Right atrium auricular region (tissue), 2 donors: Measurements from ENCODE around the gene CCDC116. TPM values are rescaled to one million over a fixed set of nuclear protein-coding genes. Genes with fewer than 3 reads are reported as not detected.
"Not testable (repeated sequence)": the region's sequence is repeated elsewhere in the genome, so short reads cannot be mapped to it uniquely, and the experiment has no call there.

Source experiments
- DNase-seq: peaks from one replicate; pipeline ENCODE4 v3.0.0-alpha.2; 2019; ENCODE audit warnings: low spot score
- H3K27ac ChIP-seq, 2 donors: fragments of 200-600 bp; sonication (generic); 1 replicate in 1 of 2; 2 replicates in 1 of 2; pipeline ENCODE4 v1.5.1; 2016 to 2019
- H3K27me3 ChIP-seq, 2 donors: fragments of 200-600 bp; sonication (generic); one replicate each; pipeline versions ENCODE4 v1.5.1 to v1.6.0; 2017 to 2019
- H3K36me3 ChIP-seq: fragments of 200-600 bp; sonication (generic); one replicate; pipeline ENCODE4 v1.5.1; 2016
- H3K4me1 ChIP-seq, 2 donors: fragments of 200-600 bp; sonication (generic); one replicate each; pipeline versions ENCODE4 v1.5.1 to v1.6.0; 2017 to 2019
- H3K4me3 ChIP-seq, 2 donors: fragments of 200-600 bp; sonication (generic); 1 replicate in 1 of 2; 2 replicates in 1 of 2; pipeline ENCODE4 v1.5.1; 2017 to 2019; ENCODE audit warnings: mild to moderate bottlenecking in 1 of 2, moderate library complexity in 1 of 2
- H3K9me3 ChIP-seq, 2 donors: fragments of 200-600 bp; sonication (generic); one replicate each; pipeline ENCODE4 v1.5.1; 2019
- total RNA-seq, 2 donors: library from RNA; depleted of rRNA; stranded (reverse); fragments of >200 nt; gene quantifications; one replicate each; pipeline ENCODE4 v1.1.0, GENCODE V29; 2016
- TF ChIP-seq, protein P1 (sequence below), 2 donors: fragments of 200-600 bp; sonication (generic); IDR thresholded peaks; one replicate each; pipeline ENCODE4 v1.5.1; 2019; ENCODE audit warnings: antibody characterized with exemption in 2 of 2

The CCDC116 gene
- total RNA-seq, 2 donors from 2014 or later = not detected

DNA sequence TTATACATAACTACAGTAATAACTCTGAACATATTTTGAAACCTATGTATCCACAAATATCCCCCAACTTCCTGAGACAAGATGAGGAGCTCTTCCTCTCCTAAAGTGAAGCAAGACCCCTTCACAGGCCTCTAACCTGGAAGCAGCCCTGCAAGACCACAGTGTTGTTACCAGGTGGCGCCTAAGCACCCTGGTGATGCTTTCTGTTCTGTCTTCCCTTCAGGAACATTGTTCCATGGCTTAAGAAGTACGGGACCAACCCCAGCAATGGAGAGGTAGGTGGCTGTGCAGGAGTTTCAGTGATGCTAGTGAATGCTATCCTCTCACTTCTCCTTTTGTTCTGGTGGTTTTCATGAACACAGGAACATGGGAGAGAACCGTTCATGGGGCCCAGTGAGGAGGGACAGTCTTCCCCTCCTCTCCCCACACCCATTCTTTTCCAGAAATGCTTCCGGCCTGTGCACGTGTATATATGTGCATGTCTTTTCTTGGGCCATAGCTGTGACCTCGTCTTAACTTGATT lies 39.6 kb downstream of the CCDC116 start:
- Histone ChIP-seq H3K27ac (no peak overlapping the region), H3K4me3 (no peak overlapping the region), H3K9me3 (no peaks in the 10 kb centered on the region), H3K4me1 (peaks cover 0 to 11% of the 10 kb centered on the region in 2 donors), H3K27me3 (no peaks in the 10 kb centered on the region), H3K36me3 (peaks cover 59% of the 10 kb centered on the region)
- DNase-seq = no peak
- TF ChIP-seq, protein P1, sequence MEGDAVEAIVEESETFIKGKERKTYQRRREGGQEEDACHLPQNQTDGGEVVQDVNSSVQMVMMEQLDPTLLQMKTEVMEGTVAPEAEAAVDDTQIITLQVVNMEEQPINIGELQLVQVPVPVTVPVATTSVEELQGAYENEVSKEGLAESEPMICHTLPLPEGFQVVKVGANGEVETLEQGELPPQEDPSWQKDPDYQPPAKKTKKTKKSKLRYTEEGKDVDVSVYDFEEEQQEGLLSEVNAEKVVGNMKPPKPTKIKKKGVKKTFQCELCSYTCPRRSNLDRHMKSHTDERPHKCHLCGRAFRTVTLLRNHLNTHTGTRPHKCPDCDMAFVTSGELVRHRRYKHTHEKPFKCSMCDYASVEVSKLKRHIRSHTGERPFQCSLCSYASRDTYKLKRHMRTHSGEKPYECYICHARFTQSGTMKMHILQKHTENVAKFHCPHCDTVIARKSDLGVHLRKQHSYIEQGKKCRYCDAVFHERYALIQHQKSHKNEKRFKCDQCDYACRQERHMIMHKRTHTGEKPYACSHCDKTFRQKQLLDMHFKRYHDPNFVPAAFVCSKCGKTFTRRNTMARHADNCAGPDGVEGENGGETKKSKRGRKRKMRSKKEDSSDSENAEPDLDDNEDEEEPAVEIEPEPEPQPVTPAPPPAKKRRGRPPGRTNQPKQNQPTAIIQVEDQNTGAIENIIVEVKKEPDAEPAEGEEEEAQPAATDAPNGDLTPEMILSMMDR (IDR thresholded peaks at IDR 0.05) = no peak

DNA sequence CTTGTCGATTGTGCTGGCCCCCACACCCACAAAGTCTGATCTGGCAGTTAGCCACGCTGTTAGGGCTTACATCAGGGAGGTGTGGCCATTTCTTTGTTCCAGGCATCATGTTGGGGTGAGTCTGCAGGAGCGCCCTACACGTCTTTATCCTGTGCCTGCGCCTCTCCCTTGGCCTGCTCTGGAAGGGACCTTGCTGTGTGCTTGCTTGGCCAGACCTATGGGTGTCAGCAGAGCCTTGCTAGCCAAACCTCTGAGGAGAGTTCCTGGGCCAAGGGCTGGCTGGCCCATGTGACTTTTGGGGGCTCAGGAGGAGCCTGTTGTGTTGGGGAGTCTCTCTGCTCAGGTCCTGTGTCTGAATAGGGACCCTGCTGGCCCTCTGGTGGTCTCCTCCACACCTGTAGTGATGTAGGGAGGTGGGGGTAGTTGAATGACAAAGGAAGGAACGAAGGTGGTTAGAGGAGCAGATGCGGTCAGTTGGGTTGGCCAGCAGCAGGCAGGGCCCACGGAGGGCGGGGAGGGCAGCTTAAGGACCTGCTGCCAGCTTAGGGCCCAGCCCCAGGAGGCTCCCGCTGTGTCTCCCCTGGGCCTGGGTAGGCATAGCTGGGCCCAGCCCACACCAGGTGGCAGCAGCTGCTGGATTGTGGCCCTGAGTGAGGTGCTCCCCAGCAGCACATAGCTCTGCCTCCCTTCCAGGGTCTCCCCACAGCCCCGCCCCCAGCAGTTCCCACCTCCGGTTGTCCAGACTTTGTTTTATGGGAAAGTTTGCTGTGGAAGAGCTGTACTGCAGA lies 41.2 kb downstream of the CCDC116 start:
- Histone ChIP-seq H3K4me3 (no peak overlapping the region), H3K36me3 (peaks cover 59% of the 10 kb centered on the region), H3K27ac (no peak overlapping the region), H3K27me3 (no peaks in the 10 kb centered on the region), H3K9me3 (no peaks in the 10 kb centered on the region), H3K4me1 (peaks cover 0 to 9% of the 10 kb centered on the region in 2 donors)
- TF ChIP-seq, protein P1 (IDR thresholded peaks at IDR 0.05) = no peak
- DNase-seq = no peak

DNA sequence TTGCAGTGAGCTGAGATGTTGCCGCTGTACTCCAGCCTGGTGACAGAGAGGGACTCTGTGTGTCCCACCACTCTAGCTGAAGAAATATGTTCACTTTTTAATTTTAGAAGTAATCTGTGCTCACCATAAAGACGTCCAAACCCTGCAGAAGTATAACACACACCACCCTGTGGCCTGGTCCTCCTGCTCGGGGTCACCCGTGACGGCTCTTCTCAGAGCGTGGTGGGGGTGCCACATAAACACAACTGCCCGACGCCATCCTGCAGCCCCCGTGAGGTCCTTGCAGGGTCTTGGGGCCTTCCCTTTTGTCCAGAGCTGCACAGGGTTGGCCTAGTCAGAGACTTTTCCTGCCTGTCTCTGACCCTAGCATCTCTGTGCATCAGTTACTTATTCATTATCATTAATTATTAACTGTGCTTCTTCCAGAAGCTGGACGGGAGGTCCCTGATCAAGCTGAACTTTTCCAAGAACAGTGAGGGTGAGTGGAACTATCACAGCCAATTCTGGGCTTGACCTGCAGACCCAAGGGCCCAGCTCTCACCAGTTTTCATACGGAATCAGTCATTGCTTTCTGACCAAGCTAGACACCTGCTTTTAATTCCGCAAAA lies 42.2 kb downstream of the CCDC116 start:
- H3K4me1 ChIP-seq = peaks cover 0 to 9% of the 10 kb centered on the region in 2 donors
- no peak for DNase-seq
- no peak overlapping the region for H3K27ac ChIP-seq
- no peak overlapping the region for H3K4me3 ChIP-seq
- TF ChIP-seq, protein P1 (IDR thresholded peaks at IDR 0.05) = no peak
- H3K9me3 ChIP-seq = no peaks in the 10 kb centered on the region
- H3K36me3 ChIP-seq = peaks cover 59% of the 10 kb centered on the region
- H3K27me3 ChIP-seq = no peaks in the 10 kb centered on the region

DNA sequence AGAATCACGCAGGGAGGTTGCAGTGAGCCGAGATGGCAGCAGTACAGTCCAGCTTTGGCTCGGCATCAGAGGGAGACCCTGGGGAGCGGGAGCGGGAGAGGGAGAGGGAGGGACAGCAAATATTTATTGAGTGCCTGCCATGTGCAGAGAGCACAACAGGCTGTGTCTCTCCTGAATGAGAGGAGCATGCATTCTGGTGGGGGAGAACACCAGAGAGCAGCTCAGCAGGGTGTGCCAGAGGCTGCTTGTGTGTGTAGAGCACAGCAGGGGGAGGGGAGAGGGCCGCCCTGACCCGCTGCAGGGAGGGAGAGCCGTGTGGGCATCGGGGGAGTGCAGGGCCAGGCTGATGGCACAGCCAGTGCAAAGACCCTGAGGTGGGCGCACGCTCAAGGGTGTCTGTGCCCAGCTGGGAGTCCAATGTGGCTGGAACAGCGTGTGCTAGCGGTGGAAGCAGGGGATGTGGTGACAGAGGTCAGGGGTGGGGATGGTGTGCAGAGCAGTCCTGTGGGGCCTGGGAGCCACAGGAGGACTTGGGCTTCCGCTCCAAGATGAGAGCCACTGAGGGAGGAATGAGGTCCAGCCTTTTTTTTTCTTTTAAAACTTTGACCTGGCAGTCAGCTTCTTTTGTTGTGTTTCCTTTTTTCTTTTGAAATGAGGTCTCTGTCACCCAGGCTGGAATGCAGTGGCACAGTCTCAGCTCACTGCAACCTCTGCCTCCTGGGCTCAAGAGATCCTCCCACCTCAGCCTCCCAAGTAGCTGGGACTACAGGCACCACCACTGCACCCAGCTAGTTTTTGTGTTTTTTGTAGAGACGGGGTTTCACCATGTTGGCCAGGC lies 45.3 kb downstream of the CCDC116 start:
- no peaks in the 10 kb centered on the region for H3K9me3 ChIP-seq
- no peak overlapping the region for H3K4me3 ChIP-seq
- DNase-seq = no peak
- H3K4me1 ChIP-seq = no peaks in the 10 kb centered on the region
- no peak overlapping the region for H3K27ac ChIP-seq
- no peaks in the 10 kb centered on the region for H3K27me3 ChIP-seq
- TF ChIP-seq, protein P1 (IDR thresholded peaks at IDR 0.05) = no peak
- peaks cover 41% of the 10 kb centered on the region for H3K36me3 ChIP-seq

DNA sequence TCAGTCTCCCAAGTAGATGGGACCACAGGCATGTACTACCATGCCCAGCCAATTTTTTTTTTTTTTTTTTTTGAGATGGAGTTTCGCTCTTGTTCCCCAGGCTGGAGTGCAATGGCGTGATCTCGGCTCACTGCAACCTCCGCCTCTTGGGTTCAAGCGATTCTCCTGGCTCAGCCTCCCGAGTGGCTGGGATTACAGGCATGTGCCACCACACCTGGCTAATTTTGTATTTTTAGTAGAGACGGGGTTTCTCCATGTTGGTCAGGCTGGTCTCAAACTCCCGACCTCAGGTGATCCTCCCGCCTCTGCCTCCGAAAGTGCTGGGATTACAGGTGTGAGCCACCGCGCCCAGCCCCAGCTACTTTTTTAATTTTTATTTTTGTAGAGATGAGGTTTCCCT lies 46.3 kb downstream of the CCDC116 start:
- peaks cover 38% of the 10 kb centered on the region for H3K36me3 ChIP-seq
- H3K27me3 ChIP-seq, DNase-seq, H3K4me1 ChIP-seq, H3K9me3 ChIP-seq, H3K4me3 ChIP-seq, H3K27ac ChIP-seq: not testable (repeated sequence)

DNA sequence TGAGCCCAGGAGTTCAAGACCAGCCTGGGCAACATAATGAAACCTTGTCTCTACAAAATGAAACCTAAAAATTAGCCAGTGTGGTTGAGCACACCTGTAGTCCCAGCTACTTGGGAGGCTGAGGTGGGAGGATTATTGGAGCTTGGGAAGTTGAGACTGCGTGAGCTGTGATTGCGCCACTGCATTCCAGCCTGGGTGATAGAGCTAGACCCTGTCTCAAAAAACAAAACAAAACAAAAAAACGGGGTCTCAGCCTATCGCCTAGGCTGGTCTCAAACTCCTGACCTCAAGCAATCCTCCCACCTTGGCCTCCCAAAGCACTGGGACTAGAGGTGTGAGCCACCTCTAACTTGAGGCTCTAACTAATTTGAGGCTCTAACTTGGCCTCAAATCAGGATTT lies 46.8 kb downstream of the CCDC116 start:
- H3K27me3 ChIP-seq = no peaks in the 10 kb centered on the region
- no peaks in the 10 kb centered on the region for H3K4me1 ChIP-seq
- H3K9me3 ChIP-seq = no peaks in the 10 kb centered on the region
- no peak overlapping the region for H3K4me3 ChIP-seq
- DNase-seq = no peak
- peaks cover 33% of the 10 kb centered on the region for H3K36me3 ChIP-seq
- H3K27ac ChIP-seq = no peak overlapping the region
- TF ChIP-seq, protein P1 (IDR thresholded peaks at IDR 0.05) = no peak
